NCI-H82 treated with DMSO at 0.1 percent for 48 hours (cell line): Measurements from ENCODE around the gene MTM1.

Source experiments
- DNase-seq: peaks from one replicate; lab custom pipeline; 2025; ENCODE audit not compliant: unreplicated experiment; lab: John Stamatoyannopoulos, UW

MTM1 gene

DNA sequence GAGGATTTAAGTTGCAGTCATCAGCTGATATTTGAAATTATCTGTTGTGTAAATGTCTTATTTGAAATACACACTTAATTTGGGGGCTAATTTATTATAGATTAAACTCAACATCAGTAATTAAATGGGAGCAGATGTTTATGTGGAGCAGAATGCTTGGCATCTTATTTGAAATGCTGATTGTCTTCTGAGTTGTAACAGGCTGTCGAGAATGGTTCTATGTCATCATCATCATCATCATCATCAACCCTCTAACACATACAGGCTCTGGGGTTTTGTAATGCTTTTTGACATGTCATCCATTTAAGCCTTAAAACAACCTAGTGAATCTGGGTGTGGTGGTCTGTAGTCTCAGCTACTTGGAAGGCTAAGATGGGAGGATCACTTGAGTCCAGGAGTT, 133.0 kb downstream of the MTM1 start:
- no peak for DNase-seq

DNA sequence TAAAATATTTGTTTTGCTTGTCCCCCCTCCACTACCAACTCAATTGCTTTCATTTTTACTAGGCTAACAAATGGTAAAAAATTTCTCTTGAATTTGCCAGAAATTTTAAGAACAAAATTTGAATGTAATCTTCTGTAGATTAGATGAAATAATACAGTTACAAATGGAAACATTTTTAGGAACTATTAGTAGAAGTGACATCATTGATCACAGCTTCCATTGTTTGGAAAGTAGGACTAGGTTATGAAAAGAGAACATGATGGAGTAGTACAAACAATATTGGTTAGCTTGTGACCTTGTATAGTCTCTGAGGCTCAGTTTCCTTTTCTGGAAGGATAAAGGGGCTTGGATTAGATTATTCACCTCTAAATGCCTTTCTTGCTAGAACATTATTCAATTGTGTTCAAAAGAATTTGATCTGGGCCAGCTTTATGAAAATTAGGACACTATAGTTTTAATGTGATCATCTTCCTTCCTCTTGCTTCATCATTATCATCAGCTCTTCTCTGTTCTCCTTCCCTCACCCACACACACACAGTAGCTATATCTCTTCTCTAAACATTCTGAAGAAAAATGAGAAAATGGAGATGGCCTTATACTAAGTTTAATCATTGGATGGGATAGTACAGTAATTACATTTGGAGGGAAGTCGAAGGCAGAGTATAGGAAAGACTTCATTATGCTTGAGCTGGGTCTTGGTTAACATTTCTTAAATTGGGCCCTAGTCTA, 134.7 kb downstream of the MTM1 start:
- DNase-seq, result no peak

DNA sequence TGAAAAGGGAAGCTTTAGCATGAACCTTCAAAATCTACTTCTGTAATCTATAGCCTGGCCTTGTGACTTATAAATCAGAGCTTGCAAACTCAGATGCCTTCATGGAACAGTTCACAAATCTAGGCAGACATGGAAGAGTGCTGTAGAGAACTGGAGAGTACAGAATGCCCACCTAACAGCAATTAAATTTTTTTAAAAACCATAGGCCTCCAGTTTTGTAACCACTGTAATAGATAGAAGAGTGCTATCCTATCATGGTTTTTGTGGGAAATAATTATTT, 135.2 kb downstream of the MTM1 start:
- no peak for DNase-seq

DNA sequence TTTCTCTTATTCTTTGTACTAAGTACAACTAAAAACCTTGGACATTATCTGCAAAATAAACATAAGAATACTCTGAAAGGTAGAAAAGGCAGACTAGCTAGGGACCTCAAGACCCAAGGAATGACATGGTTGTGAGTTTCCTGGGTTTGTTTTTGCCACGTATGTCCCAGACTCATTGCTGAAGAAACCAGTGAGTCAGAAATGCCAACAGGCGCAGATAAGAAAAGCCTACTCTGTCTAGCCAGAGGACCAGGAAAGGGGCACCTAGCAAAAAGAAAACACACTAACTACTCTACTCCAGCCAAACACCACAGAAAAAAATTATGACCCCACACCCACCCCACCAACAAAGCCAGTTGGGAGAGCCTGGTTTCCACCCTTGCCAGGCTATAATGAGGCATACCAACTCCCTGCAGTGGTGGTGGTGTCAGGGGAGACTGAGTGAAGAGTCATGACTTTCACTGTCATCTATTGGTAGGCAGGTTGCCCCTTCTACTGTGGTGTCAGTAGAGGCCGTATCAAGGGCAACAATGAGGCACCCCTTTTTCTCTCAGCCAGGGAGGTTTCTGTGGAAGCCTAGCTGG, 135.7 kb downstream of the MTM1 start:
- DNase-seq, result no peak

DNA sequence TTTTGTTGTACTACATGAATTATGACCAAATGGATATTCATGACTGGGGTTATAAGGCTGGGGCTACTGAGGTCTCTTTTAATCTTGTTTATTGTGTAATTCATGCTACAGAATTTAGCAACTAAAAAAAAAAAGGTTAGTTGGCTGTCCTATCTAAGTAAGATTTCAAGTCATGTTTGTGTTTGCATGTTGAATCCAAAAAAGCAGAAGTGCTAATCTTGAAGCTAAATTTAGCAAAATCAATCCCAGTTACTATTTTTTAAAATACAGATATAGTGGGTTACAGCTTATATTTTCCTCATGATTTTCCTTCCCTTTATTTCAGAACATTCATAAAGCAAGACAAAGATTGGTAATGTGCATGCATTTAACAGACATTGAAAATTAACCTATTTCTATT, 144.2 kb downstream of the MTM1 start:
- DNase-seq, result no peak

DNA sequence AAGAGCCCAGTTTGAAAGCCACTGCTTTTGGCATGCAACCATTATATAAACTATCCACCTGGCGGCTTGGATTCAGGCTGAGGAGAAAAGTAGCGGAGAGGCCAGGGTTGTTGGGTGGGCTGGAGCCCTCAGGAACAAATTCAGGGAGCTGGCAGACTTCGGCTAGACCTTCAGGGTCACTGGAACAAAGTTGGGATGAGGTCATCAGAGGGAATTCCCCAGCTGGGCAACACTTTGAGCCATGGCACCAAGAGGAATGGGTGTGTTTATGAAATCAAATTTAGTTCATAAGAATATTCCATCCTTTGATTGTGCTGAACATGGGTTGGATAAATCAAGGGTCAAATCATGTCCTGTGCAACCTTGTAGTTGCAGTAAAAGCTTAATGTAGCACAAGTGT, 146.8 kb downstream of the MTM1 start:
- DNase-seq, result no peak

DNA sequence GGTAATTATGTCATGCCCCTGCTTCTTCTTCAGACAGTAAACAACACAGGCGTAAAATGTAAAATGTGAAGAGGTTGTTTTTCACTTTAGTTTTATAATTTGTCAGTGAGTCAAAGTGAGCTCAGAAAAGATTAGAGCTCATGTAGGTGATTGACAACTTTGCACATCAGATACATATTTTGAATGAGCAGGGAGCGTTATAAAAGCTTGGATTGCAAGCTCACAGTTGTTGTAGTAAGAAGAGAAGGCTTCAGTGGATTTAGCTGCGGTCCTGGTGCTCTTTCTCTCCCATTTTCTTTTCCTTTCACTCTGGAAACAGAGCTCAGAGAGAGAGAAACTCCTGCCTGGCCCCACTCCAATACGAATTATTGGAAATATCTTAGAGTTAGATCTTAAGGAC, 151.2 kb downstream of the MTM1 start:
- DNase-seq, result no peak
